Measurements from ENCODE around the gene ELAPOR2.
"Not testable (repeated sequence)": the region's sequence is repeated elsewhere in the genome, so short reads cannot be mapped to it uniquely, and the experiment has no call there.

Gene ELAPOR2

GRCh38 chr7:87044713-87045112 is 14.7 kb downstream of the ELAPOR2 start:
- DNase-seq, result not testable (repeated sequence)

GRCh38 chr7:87041586-87041985 is 17.9 kb downstream of the ELAPOR2 start:
- DNase-seq, result not testable (repeated sequence)

GRCh38 chr7:87039691-87040299 is 19.7 kb downstream of the ELAPOR2 start:
- DNase-seq, result not testable (repeated sequence)

GRCh38 chr7:87038993-87039690 is 20.3 kb downstream of the ELAPOR2 start:
- DNase-seq, result no peak

GRCh38 chr7:87036985-87037384 is 22.5 kb downstream of the ELAPOR2 start:
- DNase-seq, result no peak

GRCh38 chr7:87032604-87033339 is 26.7 kb downstream of the ELAPOR2 start:
- no peak for DNase-seq

GRCh38 chr7:87029078-87029477 is 30.4 kb downstream of the ELAPOR2 start:
- no peak for DNase-seq

GRCh38 chr7:87028636-87029035 is 30.8 kb downstream of the ELAPOR2 start:
- no peak for DNase-seq

GRCh38 chr7:87027900-87028299 is 31.6 kb downstream of the ELAPOR2 start:
- DNase-seq, result no peak

GRCh38 chr7:87021285-87021684 is 38.2 kb downstream of the ELAPOR2 start:
- no peak for DNase-seq

- no peak for DNase-seq
These were observed 42.8 kb downstream of the ELAPOR2 start for GRCh38 chr7:87016606-87017005.

- no peak for DNase-seq
These were observed 45.6 kb downstream of the ELAPOR2 start for GRCh38 chr7:87013840-87014190.

GRCh38 chr7:87013136-87013839 is 46.2 kb downstream of the ELAPOR2 start:
- DNase-seq, result no peak
